ENCODE data around the gene ATXN10. TPM values are rescaled to one million over a fixed set of nuclear protein-coding genes. Genes with fewer than 3 reads are reported as not detected.

ATXN10 gene
- polyA plus RNA-seq, 3 donors: 40.9 to 64.7 (median 52.3) TPM

DNA sequence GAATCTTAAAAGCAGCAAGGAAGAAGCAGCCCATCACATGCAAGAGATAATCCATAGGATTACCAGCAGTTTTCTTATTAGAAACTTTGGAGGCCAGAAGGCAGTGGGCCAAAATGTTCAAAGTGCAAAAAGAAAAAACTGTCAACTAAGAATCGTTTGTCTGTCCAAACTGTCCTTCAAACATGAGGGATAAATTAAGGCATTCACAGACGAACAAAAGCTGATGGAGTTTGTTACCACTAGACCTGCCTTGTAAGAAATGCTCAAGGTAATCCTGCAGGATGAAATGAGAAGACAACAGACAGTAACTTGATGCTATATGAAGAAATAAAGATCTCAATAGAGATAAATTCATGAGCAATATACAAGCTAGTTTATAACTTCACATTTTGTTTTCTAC lies 154.9 kb downstream of the ATXN10 start:
- 84 to 94% (median 93%) methylated on average over 2 of the region's 2 CpGs for WGBS, 3 donors
- no peak overlapping the region for H3K27ac ChIP-seq (ENCODE audit: low read depth, low read length)

DNA sequence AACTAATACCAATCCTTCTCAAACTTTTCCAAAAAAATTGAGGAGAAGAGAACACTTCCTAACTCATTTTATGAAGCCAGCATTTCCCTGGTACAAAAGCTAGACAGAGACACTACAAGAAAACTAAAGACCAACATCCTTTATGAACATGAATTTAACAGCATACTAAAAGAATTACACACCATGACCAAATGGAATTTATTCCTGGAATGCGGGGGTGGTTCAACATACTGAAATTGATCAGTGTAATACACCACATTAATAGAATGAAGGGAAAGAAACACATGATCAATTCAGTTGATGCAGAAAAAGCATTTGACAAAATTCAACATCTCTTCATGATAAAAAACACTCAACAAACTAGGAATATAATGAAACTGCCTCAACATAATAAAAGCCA lies 157.2 kb downstream of the ATXN10 start:
- H3K27ac ChIP-seq (ENCODE audit: low read depth, low read length): no peak overlapping the region
- 100% methylated on average over 1 of the region's 1 CpG for WGBS, 3 donors

DNA sequence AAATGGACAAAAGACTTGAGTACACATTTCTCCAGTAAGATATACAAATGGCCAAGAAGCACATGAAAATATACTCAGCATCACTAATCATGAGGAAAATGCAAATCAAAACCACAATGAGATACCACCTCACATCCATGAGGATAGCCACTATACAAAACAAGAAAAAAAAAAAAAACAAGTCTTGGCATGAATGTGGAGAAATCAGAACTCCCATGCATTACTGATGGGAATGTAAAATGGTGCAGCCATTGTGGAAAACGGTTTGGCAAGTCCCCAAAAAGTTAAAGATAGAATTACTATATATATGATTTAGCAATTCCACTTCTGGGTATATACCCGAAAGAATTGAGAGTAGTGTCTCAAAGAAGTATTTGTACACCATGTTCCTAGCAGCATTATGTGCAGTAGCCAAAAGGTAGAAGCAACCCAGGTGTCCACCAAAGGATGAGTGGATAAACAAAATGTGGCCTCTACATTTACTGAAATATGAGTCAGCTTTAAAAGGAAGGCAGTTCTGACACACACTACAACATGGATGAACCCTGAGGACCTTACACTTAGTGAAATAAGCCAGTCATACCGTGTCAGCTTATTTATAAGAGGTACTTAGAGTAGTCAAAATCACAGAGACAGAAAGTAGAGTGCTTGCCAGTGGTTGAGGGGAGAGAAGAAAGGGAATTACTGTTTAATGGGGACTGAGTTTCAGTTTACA lies 159.1 kb downstream of the ATXN10 start:
- no peak overlapping the region for H3K27ac ChIP-seq (ENCODE audit: low read depth, low read length)
- 75 to 84% (median 78%) methylated on average over 3 of the region's 3 CpGs for WGBS, 3 donors

- no peak overlapping the region for H3K27ac ChIP-seq (ENCODE audit: low read depth, low read length)
- 68 to 79% (median 76%) methylated on average over 2 of the region's 2 CpGs for WGBS, 3 donors
Measured at GRCh38 chr22:45831394-45831793, 159.8 kb downstream of the ATXN10 start.

GRCh38 chr22:45832180-45832579 lies 160.5 kb downstream of the ATXN10 start:
- 73 to 95% (median 95%) methylated on average over 2 of the region's 2 CpGs for WGBS, 3 donors
- no peak overlapping the region for H3K27ac ChIP-seq (ENCODE audit: low read depth, low read length)

- H3K27ac ChIP-seq (ENCODE audit: low read depth, low read length): no peak overlapping the region
- WGBS, 3 donors: 89 to 91% (median 91%) methylated on average over 8 of the region's 8 CpGs
Measured at GRCh38 chr22:45832959-45833580, 161.4 kb downstream of the ATXN10 start.

DNA sequence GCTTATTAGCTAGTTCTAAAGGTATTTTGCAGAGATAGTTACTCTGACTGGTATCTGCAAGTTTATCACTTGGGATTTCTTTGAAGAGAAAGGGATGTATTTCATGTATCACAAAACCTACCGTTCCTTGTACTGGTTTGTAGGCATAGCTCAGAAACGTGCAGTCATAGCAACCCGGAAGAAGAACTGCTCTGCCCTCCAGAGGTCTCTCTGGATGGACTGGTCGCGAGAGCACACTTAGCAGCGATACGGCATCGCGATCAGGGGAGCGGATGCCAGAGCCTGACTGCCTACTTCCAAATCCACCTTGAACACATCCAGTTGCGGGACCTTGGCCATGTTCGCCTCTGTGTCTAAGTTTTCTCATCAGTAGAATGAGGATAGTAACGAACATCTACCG lies 162.0 kb downstream of the ATXN10 start:
- no peak overlapping the region for H3K27ac ChIP-seq (ENCODE audit: low read depth, low read length)
- 82 to 88% (median 84%) methylated on average over 14 of the region's 14 CpGs for WGBS, 3 donors

DNA sequence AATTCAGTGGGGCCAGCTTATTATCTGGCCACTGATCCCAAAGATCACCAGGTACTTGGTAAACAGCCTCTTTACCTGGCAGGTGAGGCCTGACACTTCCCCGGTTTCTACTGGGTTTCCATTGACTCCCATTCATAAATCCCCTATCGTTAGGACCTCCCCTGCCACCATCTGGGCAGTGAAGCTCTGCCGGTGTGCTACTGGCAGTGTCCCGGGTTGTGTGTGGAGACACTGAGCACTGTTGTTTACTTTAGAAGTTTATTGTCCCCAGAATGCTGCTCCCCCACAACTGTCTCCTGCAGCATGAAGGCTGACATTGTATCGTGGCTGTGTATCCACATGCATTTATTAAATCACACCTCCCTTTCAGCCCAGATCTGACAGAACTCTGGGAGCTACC lies 162.6 kb downstream of the ATXN10 start:
- H3K27ac ChIP-seq (ENCODE audit: low read depth, low read length): no peak overlapping the region
- 60 to 89% (median 81%) methylated on average over 5 of the region's 5 CpGs for WGBS, 3 donors

DNA sequence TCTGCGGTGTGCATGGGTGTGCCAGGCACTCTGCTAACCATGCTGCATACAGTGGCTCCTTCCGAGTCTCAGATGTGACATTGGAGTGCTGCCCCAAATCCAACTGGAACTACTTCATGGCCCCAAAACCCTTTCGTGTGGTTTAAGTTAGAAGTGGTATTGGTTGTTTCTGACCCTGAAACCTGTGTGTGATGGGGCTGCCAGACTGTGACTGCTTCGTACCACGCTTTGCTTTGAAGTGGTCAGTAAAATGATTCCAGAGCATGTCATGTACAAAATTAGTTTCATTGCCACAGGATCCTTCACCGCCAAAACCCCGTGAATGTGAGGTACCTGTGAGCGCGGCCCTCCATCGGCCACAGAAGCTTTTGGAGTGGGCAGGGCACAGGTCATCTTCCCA lies 163.2 kb downstream of the ATXN10 start:
- WGBS, 3 donors: 94 to 97% (median 94%) methylated on average over 10 of the region's 10 CpGs
- no peak overlapping the region for H3K27ac ChIP-seq (ENCODE audit: low read depth, low read length)

- no peak overlapping the region for H3K27ac ChIP-seq (ENCODE audit: low read depth, low read length)
- WGBS, 3 donors: 78 to 91% (median 86%) methylated on average over 8 of the region's 8 CpGs
Measured at GRCh38 chr22:45836418-45837169, 165.0 kb downstream of the ATXN10 start.

DNA sequence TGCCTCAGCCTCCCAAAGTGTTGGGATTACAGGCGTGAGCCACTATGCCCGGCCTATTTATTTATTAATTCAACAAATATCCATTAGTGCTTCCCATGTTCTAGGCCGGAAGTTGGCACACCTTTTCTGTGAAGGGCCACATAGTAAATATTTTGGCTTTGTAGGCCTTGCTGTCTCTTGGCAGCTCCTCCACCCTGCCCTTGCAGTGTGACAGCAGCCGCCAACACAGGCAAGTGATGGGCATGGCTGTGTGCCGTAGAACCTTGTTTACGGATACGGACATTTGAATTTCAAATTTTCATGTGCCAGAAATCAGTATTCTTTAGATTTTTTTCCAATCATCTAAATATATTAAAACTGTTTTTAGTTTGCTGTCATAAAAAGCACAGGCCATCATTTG lies 165.9 kb downstream of the ATXN10 start:
- no peak overlapping the region for H3K27ac ChIP-seq (ENCODE audit: low read depth, low read length)
- 91 to 97% (median 93%) methylated on average over 7 of the region's 7 CpGs for WGBS, 3 donors

GRCh38 chr22:45838305-45838887 lies 166.8 kb downstream of the ATXN10 start:
- 76 to 94% (median 92%) methylated on average over 5 of the region's 5 CpGs for WGBS, 3 donors
- H3K27ac ChIP-seq (ENCODE audit: low read depth, low read length): no peak overlapping the region

- no peak overlapping the region for H3K27ac ChIP-seq (ENCODE audit: low read depth, low read length)
- WGBS, 3 donors: 67 to 78% (median 69%) methylated on average over 8 of the region's 8 CpGs
Measured at GRCh38 chr22:45840483-45840882, 168.8 kb downstream of the ATXN10 start.

- H3K27ac ChIP-seq (ENCODE audit: low read depth, low read length): no peak overlapping the region
- 87 to 93% (median 92%) methylated on average over 12 of the region's 12 CpGs for WGBS, 3 donors
Measured at GRCh38 chr22:45842291-45842991, 170.8 kb downstream of the ATXN10 start.

DNA sequence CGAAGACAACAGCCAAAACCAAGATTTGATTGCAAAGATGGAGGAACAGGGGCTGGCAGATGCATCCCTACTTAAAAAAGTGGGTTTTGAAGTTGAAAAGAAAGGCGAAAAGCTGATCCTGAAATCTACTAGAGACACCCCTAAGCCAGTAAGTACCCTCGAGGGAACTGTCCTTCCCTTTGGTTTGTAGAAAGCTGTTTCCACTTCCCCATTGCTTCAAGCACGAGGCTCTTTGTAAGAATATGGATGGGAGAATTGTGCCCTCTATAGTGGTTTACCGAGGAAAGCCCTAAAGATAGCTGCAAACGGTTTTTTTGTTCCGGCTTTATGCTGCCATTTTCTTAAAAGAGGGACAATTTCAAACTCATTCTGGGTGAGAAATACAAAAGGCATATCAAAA lies 171.4 kb downstream of the ATXN10 start:
- H3K27ac ChIP-seq (ENCODE audit: low read depth, low read length): no peak overlapping the region
- 66 to 76% (median 66%) methylated on average over 7 of the region's 7 CpGs for WGBS, 3 donors

GRCh38 chr22:45843986-45844385 lies 172.4 kb downstream of the ATXN10 start:
- 84 to 87% (median 87%) methylated on average over 2 of the region's 2 CpGs for WGBS, 3 donors
- H3K27ac ChIP-seq (ENCODE audit: low read depth, low read length): no peak overlapping the region

DNA sequence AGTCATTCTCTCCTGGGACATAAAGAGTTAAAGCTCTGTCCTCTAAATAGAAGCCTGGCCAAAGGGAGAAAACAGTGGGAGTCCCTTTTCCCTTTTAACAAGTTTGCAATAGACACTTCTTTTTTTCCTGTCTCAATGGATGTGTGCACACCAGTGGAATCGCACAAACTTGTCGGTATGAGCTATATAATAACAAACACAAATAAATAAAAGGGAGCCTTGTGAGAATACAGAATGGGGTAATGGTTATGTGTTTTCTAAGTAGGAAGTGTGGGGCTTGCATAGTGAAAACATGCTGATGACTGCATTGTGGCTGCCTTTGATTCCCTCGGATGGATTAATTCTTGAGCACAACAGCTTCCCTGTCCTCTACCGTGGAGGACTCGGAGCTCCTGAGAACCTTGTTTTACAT lies 173.4 kb downstream of the ATXN10 start:
- WGBS, 3 donors: 66 to 78% (median 76%) methylated on average over 5 of the region's 5 CpGs
- no peak overlapping the region for H3K27ac ChIP-seq (ENCODE audit: low read depth, low read length)

DNA sequence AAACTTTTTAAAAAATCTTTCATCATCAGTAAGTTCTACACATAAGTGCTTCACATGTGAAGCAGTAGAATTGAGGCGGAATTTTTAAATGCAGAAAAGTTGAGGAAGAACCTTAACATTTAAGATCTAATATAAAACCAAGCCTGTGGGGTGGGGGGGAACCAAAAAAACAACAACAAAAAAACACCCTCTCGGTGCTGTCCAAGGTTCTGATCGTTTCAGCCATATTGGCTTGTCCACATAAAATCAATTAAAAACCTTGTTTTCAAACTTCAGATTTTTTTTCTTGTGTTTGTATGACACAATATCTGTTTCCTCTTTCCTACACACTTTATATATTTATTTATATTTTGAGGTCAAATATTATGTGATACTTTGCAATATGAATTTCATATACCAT lies 175.3 kb downstream of the ATXN10 start:
- 90 to 93% (median 92%) methylated on average over 3 of the region's 3 CpGs for WGBS, 3 donors
- H3K27ac ChIP-seq (ENCODE audit: low read depth, low read length): no peak overlapping the region

DNA sequence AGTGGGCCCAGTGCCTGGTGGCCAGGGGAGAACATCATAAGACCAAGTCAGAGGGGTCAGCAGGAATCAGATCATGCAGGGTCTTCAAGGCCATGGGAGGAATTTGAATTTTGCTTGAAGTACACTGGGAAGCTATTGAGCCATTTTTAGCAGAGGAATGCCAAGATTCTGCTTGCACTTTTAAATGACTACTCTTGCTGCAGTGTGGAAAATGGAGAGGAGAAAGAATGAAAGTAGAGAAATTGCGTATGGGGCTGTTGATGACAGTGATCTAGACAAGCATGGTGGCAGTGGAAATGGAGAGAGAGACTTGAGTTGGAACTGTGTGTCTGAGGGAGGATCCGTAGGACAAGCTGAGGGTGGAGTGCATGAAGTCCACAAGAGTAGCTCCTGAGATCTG lies 177.3 kb downstream of the ATXN10 start:
- WGBS, 3 donors: 95 to 100% (median 96%) methylated on average over 2 of the region's 2 CpGs
- no peak overlapping the region for H3K27ac ChIP-seq (ENCODE audit: low read depth, low read length)

Data from adipose tissue (tissue), 3 donors.